Tibial artery (tissue), 4 donors: Measurements from ENCODE around the gene TMEM161B.

Experiments
- DNase-seq, 2 donors: peaks; one replicate each; pipeline ENCODE4 v3.0.0-alpha.2; 2019
- H3K27ac ChIP-seq, 2 donors: fragments of 200-600 bp; sonication (generic) in 1 of 2; 1 replicate in 1 of 2; 2 replicates in 1 of 2; pipeline ENCODE4 v1.5.1; 2018 to 2019; ENCODE audit warnings: mild to moderate bottlenecking in 1 of 2
- H3K27me3 ChIP-seq, 2 donors: fragments of 200-600 bp; sonication (generic) in 1 of 2; one replicate each; pipeline versions ENCODE4 v1.5.1 to v1.6.0; 2016 to 2019
- H3K36me3 ChIP-seq, 3 donors: fragments of 200-600 bp; sonication (generic) in 2 of 3; one replicate each; pipeline ENCODE4 v1.5.1; 2016 to 2019; ENCODE audit warnings: mild to moderate bottlenecking in 2 of 3
- H3K4me1 ChIP-seq, 4 donors: fragments of 200-600 bp; sonication (generic) in 2 of 4; 1 replicate in 3 of 4; 2 replicates in 1 of 4; pipeline ENCODE4 v1.5.1; 2016 to 2019
- H3K4me3 ChIP-seq, 2 donors: fragments of 200-600 bp; sonication (generic) in 1 of 2; 1 replicate in 1 of 2; 2 replicates in 1 of 2; pipeline ENCODE4 v1.5.1; 2018 to 2019; ENCODE audit warnings: mild to moderate bottlenecking in 2 of 2
- H3K9me3 ChIP-seq, 3 donors: fragments of 200-600 bp; sonication (generic) in 1 of 3; one replicate each; pipeline ENCODE4 v1.5.1; 2016 to 2019
- intact Hi-C: fragments of 100-400 bp; cut with DNase I; formaldehyde crosslinking; loops from one replicate; pipeline ENCODE4 v1.15.0; 2023; ENCODE audit warnings: low total_unique reads
- TF ChIP-seq, protein P1 (sequence below), 2 experiments: fragments of 200-600 bp in 1 of 2; fragments of 450-650 bp in 1 of 2; IDR thresholded peaks; one replicate each; pipeline ENCODE4 v1.5.1; 2017 to 2019; ENCODE audit warnings: antibody characterized with exemption in 2 of 2, mild to moderate bottlenecking in 1 of 2, moderate library complexity in 1 of 2

The TMEM161B gene

GRCh38 chr5:88238732-88239131, 29.9 kb downstream of the TMEM161B start:
- intact Hi-C loops, result no loop called here
- Histone ChIP-seq H3K4me3 (no peak overlapping the region), H3K9me3 (no peaks in the 10 kb centered on the region), H3K4me1 (no peaks in the 10 kb centered on the region), H3K27me3 (no peaks in the 10 kb centered on the region), H3K36me3 (peaks cover 0 to 4% (median 4%) of the 10 kb centered on the region in 3 donors), H3K27ac (no peak overlapping the region)
- TF ChIP-seq, protein P1, sequence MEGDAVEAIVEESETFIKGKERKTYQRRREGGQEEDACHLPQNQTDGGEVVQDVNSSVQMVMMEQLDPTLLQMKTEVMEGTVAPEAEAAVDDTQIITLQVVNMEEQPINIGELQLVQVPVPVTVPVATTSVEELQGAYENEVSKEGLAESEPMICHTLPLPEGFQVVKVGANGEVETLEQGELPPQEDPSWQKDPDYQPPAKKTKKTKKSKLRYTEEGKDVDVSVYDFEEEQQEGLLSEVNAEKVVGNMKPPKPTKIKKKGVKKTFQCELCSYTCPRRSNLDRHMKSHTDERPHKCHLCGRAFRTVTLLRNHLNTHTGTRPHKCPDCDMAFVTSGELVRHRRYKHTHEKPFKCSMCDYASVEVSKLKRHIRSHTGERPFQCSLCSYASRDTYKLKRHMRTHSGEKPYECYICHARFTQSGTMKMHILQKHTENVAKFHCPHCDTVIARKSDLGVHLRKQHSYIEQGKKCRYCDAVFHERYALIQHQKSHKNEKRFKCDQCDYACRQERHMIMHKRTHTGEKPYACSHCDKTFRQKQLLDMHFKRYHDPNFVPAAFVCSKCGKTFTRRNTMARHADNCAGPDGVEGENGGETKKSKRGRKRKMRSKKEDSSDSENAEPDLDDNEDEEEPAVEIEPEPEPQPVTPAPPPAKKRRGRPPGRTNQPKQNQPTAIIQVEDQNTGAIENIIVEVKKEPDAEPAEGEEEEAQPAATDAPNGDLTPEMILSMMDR (IDR thresholded peaks at IDR 0.05), result no peak
- DNase-seq, result no peak

DNA sequence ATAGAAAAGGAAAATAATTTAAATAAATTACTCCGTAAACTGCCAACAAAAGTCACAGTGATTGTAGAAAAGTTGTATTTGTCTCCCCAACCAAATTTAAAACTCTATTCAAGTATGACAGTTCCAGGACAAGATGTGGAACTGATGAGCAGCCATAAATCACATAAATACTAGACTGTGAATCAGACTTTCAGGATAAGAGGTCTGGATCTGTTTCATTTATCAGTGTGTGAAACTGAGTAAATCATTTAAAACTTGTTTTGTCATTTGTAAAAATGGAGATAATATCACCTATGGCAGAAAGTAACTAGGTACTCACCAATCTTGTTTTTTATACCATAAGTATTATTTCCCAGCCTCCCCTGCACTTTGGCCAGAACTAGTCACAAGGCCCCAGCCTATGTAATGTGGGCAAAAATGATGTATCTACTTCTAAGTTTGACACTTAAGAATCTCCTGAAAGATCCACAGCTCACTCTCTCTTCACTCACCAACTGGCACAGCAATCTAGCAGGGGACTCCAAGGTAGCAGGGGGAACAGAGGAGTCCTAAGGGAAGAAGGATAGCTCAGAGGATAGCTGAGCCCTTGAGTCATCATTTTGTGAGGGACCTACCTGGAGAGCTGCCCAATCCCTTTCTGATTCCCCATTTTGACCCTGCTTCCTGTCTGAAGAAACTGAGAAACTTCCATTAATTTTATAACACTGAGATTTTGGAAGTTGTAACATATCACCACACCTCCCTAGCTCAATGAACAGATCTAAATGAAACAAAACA, 31.6 kb downstream of the TMEM161B start:
- H3K9me3 ChIP-seq, result no peaks in the 10 kb centered on the region
- H3K4me1 ChIP-seq, result no peaks in the 10 kb centered on the region
- intact Hi-C loops, result no loop called here
- no peak for DNase-seq
- no peak overlapping the region for H3K4me3 ChIP-seq
- H3K27me3 ChIP-seq, result no peaks in the 10 kb centered on the region
- peaks cover 0 to 4% (median 4%) of the 10 kb centered on the region in 3 donors for H3K36me3 ChIP-seq
- no peak overlapping the region for H3K27ac ChIP-seq
- TF ChIP-seq, protein P1 (IDR thresholded peaks at IDR 0.05), result no peak

- H3K27me3 ChIP-seq, result no peaks in the 10 kb centered on the region
- H3K9me3 ChIP-seq, result no peaks in the 10 kb centered on the region
- no peaks in the 10 kb centered on the region for H3K4me1 ChIP-seq
- no peak overlapping the region for H3K4me3 ChIP-seq
- intact Hi-C loops, result no loop called here
- no peak overlapping the region for H3K27ac ChIP-seq
- peaks cover 0 to 4% (median 4%) of the 10 kb centered on the region in 3 donors for H3K36me3 ChIP-seq
- TF ChIP-seq, protein P1 (IDR thresholded peaks at IDR 0.05), result no peak
- no peak for DNase-seq
These were observed 32.8 kb downstream of the TMEM161B start for GRCh38 chr5:88235828-88236227.

DNA sequence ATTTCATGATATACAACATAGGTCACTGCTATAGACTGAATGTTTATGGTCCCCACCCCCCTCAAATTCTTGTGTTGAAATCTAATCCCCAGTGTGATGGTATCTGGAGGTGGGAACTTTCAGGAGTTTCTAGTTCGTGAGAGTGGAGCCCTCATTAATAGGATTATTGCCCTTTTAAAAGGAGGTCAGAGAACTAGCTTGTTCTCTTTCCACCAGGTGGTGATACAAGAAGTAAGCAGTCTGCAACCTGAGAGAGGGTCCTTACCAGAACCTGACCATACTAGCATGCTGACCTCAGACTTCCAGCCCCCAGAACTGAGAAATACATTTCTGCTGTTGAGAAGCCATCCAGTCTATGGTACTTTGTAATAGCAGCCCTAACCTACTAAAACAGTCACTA, 33.3 kb downstream of the TMEM161B start:
- TF ChIP-seq, protein P1 (IDR thresholded peaks at IDR 0.05), result no peak
- DNase-seq, result no peak
- Histone ChIP-seq H3K27ac (no peak overlapping the region), H3K36me3 (peaks cover 0 to 4% (median 4%) of the 10 kb centered on the region in 3 donors), H3K9me3 (no peaks in the 10 kb centered on the region), H3K4me1 (no peaks in the 10 kb centered on the region), H3K4me3 (no peak overlapping the region), H3K27me3 (no peaks in the 10 kb centered on the region)
- intact Hi-C loops, result no loop called here

DNA sequence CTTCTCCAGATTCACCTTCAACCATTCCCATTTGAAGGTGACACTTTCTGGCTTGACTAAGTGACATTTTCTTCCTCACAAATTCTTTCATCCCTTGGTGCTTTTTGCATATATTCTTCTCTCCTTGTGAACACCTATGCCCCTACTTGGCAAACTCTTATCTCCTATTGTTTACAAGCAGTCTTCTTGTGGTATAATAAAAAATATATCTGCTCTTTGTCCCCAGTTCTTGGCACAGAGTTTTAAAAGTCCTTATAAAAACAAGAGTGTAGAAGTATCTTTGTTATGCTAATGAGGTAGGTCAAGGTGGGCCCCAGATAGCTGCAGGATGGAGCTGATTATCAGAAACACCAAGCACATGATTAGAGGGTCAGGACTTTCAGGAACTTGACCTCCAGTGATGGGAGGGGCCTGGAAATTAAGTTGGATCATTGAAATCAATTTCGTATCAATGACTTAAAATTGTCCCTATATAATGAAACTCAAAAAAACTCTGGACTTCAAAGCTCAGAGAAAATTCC, 38.0 kb downstream of the TMEM161B start:
- Histone ChIP-seq H3K27ac (no peak overlapping the region), H3K36me3 (peaks cover 5 to 8% (median 7%) of the 10 kb centered on the region in 3 donors), H3K4me3 (no peak overlapping the region), H3K27me3 (no peaks in the 10 kb centered on the region), H3K9me3 (no peaks in the 10 kb centered on the region), H3K4me1 (no peaks in the 10 kb centered on the region)
- TF ChIP-seq, protein P1 (IDR thresholded peaks at IDR 0.05), result no peak
- intact Hi-C loops, result no loop called here
- no peak for DNase-seq
